Gastrocnemius medialis (tissue), 4 donors: Measurements from ENCODE around the gene GGA1. TPM values are rescaled to one million over a fixed set of nuclear protein-coding genes. Genes with fewer than 3 reads are reported as not detected.
A peak's percentile ranks its signal among the peaks of the same experiment; 100 is the strongest.

ENCODE experiments used
- ATAC-seq, 2 donors: fragments of 150-250 bp; one replicate each; pipeline ENCODE4 v1.9.1; 2016
- DNase-seq, 2 donors: peaks; one replicate each; pipeline ENCODE4 v3.0.0-alpha.2; 2019
- H3K27ac ChIP-seq, 4 donors: fragments of 200-600 bp; sonication (generic); 1 replicate in 1 of 4; 2 replicates in 3 of 4; pipeline ENCODE4 v1.5.1; 2016 to 2018; ENCODE audit warnings: mild to moderate bottlenecking in 2 of 4, moderate library complexity in 1 of 4
- H3K27me3 ChIP-seq, 3 donors: fragments of 200-600 bp; sonication (generic) in 2 of 3; 1 replicate in 1 of 3; 2 replicates in 2 of 3; pipeline versions ENCODE4 v1.5.1 to v1.6.0; 2016 to 2019; ENCODE audit warnings: mild to moderate bottlenecking in 1 of 3, moderate library complexity in 1 of 3
- H3K36me3 ChIP-seq, 2 donors: fragments of 200-600 bp; sonication (generic) in 1 of 2; one replicate each; pipeline ENCODE4 v1.5.1; 2017 to 2018
- H3K4me1 ChIP-seq, 2 donors: fragments of 200-600 bp; sonication (generic) in 1 of 2; one replicate each; pipeline ENCODE4 v1.5.1; 2016 to 2017; ENCODE audit warnings: mild to moderate bottlenecking in 2 of 2
- H3K4me3 ChIP-seq, 4 donors: fragments of 200-600 bp; sonication (generic) in 3 of 4; 1 replicate in 1 of 4; 2 replicates in 3 of 4; pipeline ENCODE4 v1.5.1; 2016 to 2019; ENCODE audit warnings: mild to moderate bottlenecking in 2 of 4
- H3K9me3 ChIP-seq, 3 donors: fragments of 200-600 bp; sonication (generic) in 2 of 3; 1 replicate in 1 of 3; 2 replicates in 2 of 3; pipeline ENCODE4 v1.5.1; 2016 to 2019
- CTCF ChIP-seq, 5 experiments: fragments of 450-650 bp in 3 of 5; fragments of 200-600 bp in 2 of 5; sonication (generic) in 2 of 5; IDR thresholded peaks in 4 of 5; conservative IDR thresholded peaks in 1 of 5; 1 replicate in 4 of 5; 2 replicates in 1 of 5; pipeline ENCODE4 v1.5.1; 2016 to 2019; ENCODE audit warnings: antibody characterized with exemption in 5 of 5, mild to moderate bottlenecking in 3 of 5, moderate library complexity in 3 of 5
- POLR2A ChIP-seq, 2 donors: fragments of 450-650 bp; IDR thresholded peaks; one replicate each; pipeline ENCODE4 v1.6.1; 2017; ENCODE audit warnings: antibody characterized with exemption in 2 of 2, mild to moderate bottlenecking in 2 of 2, moderate library complexity in 2 of 2
- in situ Hi-C, 4 donors: fragments of 200-750 bp; cut with MboI; loops; one replicate each; pipeline versions ENCODE4 v1.15.0 to v1.8.0; 2017; ENCODE audit warnings: low sequenced_read_pairs in 4 of 4
- intact Hi-C: fragments of 100-400 bp; cut with DNase I; formaldehyde crosslinking; loops from one replicate; pipeline ENCODE4 v1.15.1; 2023; ENCODE audit warnings: low total_unique reads
- total RNA-seq, 4 donors: library from RNA; depleted of rRNA; stranded (reverse); fragments of >200 nt; gene quantifications; one replicate each; pipeline versions ENCODE4 v1.1.0 to v1.2.3, GENCODE V29; 2016

The GGA1 gene
- total RNA-seq, 4 donors from 2014 or later: 39.0 to 48.8 (median 45.0) TPM

DNA sequence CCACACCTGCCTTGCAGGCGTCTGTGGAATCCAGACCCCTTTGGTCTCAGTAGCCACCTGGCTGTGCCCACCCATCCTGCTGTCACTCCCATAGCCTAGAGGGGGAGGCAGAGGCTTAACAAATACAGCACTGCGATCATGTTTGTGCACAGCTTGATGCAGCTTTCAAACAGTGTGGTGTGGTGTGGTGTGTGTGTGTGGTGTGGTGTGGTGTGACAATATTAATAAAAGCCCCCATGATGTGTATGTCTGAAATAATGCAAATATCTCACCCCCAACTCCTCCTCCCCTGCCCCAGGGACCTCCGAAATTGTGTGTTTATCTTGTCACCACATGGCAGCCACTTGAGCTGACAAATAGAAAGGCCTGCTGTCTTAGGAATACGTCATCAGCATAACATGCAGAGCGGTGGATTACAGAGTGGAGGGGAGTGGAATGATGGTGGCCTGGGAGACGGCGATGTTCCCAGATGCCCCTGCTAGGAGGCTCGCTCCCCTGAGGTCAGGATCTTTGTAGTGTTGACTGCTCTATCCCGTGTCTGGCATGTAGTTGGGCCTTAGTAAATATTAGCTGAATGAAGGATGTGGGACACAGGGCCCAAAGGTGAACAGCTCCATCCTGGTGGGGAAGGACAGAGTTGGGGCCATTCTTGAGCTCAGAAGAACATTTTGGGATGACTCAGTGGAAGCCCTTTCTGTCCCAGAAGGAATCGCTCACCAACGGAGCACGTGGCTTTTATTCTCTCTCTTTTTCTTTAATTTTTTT, 52.7 kb downstream of the GGA1 start:
- H3K4me1 ChIP-seq: peaks cover 38 to 48% of the 10 kb centered on the region in 2 donors

GRCh38 chr22:37662039-37662438, 53.4 kb downstream of the GGA1 start:
- peak overlapping the region; percentile 58 to 75 (median 73) for H3K27ac ChIP-seq
- DNase-seq: no peak
- H3K4me1 ChIP-seq: peaks cover 38 to 48% of the 10 kb centered on the region in 2 donors
- TF ChIP-seq POLR2A (IDR thresholded peaks at IDR 0.05): no peak
- no peak for TF ChIP-seq CTCF (IDR thresholded peaks at IDR 0.05 in 4 of 5, conservative IDR thresholded peaks at IDR 0.05 in 1 of 5)
- no peaks in the 10 kb centered on the region for H3K27me3 ChIP-seq
- intact Hi-C loops: no loop called here
- no peak overlapping the region for H3K4me3 ChIP-seq
- H3K9me3 ChIP-seq: no peaks in the 10 kb centered on the region
- no peak for ATAC-seq
- no peaks in the 10 kb centered on the region for H3K36me3 ChIP-seq
- in situ Hi-C loops: no loop called here

More for the DNA sequence above, 52.7 kb downstream of the GGA1 start:
- Histone ChIP-seq H3K36me3 (no peaks in the 10 kb centered on the region), H3K27ac (peak overlapping the region; percentile 58 to 75 (median 73)), H3K27me3 (no peaks in the 10 kb centered on the region), H3K4me3 (no peak overlapping the region), H3K9me3 (no peaks in the 10 kb centered on the region)
- intact Hi-C loops (no loop called here), in situ Hi-C loops (no loop called here)
- no peak for DNase-seq
- ATAC-seq: peak in 1 of 2 donors; percentile 25
- no peak for TF ChIP-seq POLR2A (IDR thresholded peaks at IDR 0.05)
- peak in 4 of 5 experiments; percentile 38 to 53 (median 49) for TF ChIP-seq CTCF (IDR thresholded peaks at IDR 0.05 in 4 of 5, conservative IDR thresholded peaks at IDR 0.05 in 1 of 5)

DNA sequence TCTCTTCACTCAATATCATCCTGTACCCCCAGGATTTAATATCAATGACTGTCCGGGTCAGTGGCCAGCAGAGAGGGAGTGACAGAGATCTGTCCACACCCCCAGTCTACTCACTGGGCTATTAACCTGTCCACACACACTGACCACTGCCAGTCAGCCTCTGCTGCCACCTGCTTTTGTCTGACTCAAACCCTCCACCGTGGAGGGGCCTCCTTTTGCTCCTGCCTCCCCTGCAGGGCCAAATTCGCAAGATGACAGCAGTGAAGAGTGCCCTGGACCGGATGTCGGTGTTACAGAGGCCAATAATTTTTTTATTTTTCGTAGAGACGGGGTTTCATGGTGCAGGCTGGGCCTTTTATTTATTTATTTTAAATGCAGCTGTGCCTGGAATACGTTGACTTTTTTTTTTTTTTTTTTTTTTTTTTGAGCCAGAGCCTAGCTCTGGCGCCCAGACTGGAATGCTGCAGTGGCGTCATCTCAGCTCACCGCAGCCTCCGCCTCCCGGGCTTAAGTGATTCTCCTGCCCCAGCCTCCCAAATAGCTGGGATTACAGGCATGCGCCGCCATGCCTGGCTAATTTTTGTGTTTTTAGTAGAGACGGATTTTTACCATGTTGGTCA, 55.0 kb downstream of the GGA1 start:
- DNase-seq (no peak), ATAC-seq (peak in 1 of 2 donors; percentile 8)
- in situ Hi-C loops (no loop called here), intact Hi-C loops (no loop called here)
- TF ChIP-seq POLR2A (IDR thresholded peaks at IDR 0.05): no peak
- no peak for TF ChIP-seq CTCF (IDR thresholded peaks at IDR 0.05 in 4 of 5, conservative IDR thresholded peaks at IDR 0.05 in 1 of 5)
- peaks cover 32 to 46% of the 10 kb centered on the region in 2 donors for H3K4me1 ChIP-seq
- H3K9me3 ChIP-seq: no peaks in the 10 kb centered on the region
- H3K4me3 ChIP-seq: no peak overlapping the region
- H3K27ac ChIP-seq: peak overlapping the region in 2 of 4 donors; percentile 55 to 58
- no peaks in the 10 kb centered on the region for H3K36me3 ChIP-seq
- no peaks in the 10 kb centered on the region for H3K27me3 ChIP-seq

GRCh38 chr22:37664249-37665101, 55.8 kb downstream of the GGA1 start:
- intact Hi-C loops (no loop called here), in situ Hi-C loops (no loop called here)
- Histone ChIP-seq H3K27me3 (no peaks in the 10 kb centered on the region), H3K9me3 (no peaks in the 10 kb centered on the region), H3K4me3 (no peak overlapping the region), H3K4me1 (peaks cover 31 to 42% of the 10 kb centered on the region in 2 donors), H3K27ac (peak overlapping the region in 1 of 4 donors; percentile 55), H3K36me3 (no peaks in the 10 kb centered on the region)
- ATAC-seq (no peak), DNase-seq (no peak)
- TF ChIP-seq POLR2A (IDR thresholded peaks at IDR 0.05) (no peak), CTCF (IDR thresholded peaks at IDR 0.05 in 4 of 5, conservative IDR thresholded peaks at IDR 0.05 in 1 of 5) (no peak)
